ENCODE data around the gene IDH3B. TPM values are rescaled to one million over a fixed set of nuclear protein-coding genes. Genes with fewer than 3 reads are reported as not detected.
A peak's percentile ranks its signal among the peaks of the same experiment; 100 is the strongest.

Gene IDH3B
- total RNA-seq, 2 donors from 2014 or later: 89.9 to 91.7 TPM

GRCh38 chr20:2658414-2659354 is 5.3 kb downstream of the IDH3B start:
- Mint-ChIP-seq H3K27me3 (ENCODE audit: insufficient read depth) (no peaks in the 10 kb centered on the region), H3K36me3 (ENCODE audit: low read depth) (peaks cover 83% of the 10 kb centered on the region), H3K27ac (no peak overlapping the region), H3K4me3 (no peak overlapping the region), H3K4me1 (peaks cover 14% of the 10 kb centered on the region), H3K9me3 (no peaks in the 10 kb centered on the region)
- Histone ChIP-seq H3K9me3 (ENCODE audit: control insufficient read depth, low read length) (no peaks in the 10 kb centered on the region), H3K4me1 (ENCODE audit: control insufficient read depth, insufficient read depth, low read length) (peaks cover 7% of the 10 kb centered on the region), H3K9ac (ENCODE audit: extremely low read depth, low read length, poor library complexity, severe bottlenecking) (no peak overlapping the region), H3K27ac (ENCODE audit: low read depth, low read length) (peak overlapping the region; percentile 10), H3K27me3 (ENCODE audit: control insufficient read depth, insufficient read depth, low read length, poor library complexity, severe bottlenecking) (no peaks in the 10 kb centered on the region), H3K4me3 (ENCODE audit: low read length) (no peak overlapping the region), H3K36me3 (ENCODE audit: control insufficient read depth, insufficient read depth, low read length) (peaks cover 82% of the 10 kb centered on the region)
- 89 to 94% methylated on average over 7 to 13 of the region's 13 CpGs for WGBS, 2 experiments (ENCODE audit: insufficient coverage in 1 of 2, insufficient read length in 1 of 2)
- peak; percentile 63 for DNase-seq
- TF ChIP-seq CTCF (conservative IDR thresholded peaks at IDR 0.05): no peak

GRCh38 chr20:2657674-2658073 is 6.3 kb downstream of the IDH3B start:
- Histone ChIP-seq H3K4me3 (ENCODE audit: low read length) (no peak overlapping the region), H3K9me3 (ENCODE audit: control insufficient read depth, low read length) (no peaks in the 10 kb centered on the region), H3K9ac (ENCODE audit: extremely low read depth, low read length, poor library complexity, severe bottlenecking) (no peak overlapping the region), H3K4me1 (ENCODE audit: control insufficient read depth, insufficient read depth, low read length) (peaks cover 7% of the 10 kb centered on the region), H3K36me3 (ENCODE audit: control insufficient read depth, insufficient read depth, low read length) (peaks cover 82% of the 10 kb centered on the region), H3K27ac (ENCODE audit: low read depth, low read length) (no peak overlapping the region), H3K27me3 (ENCODE audit: control insufficient read depth, insufficient read depth, low read length, poor library complexity, severe bottlenecking) (no peaks in the 10 kb centered on the region)
- Mint-ChIP-seq H3K4me1 (peaks cover 10% of the 10 kb centered on the region), H3K27me3 (ENCODE audit: insufficient read depth) (no peaks in the 10 kb centered on the region), H3K36me3 (ENCODE audit: low read depth) (peaks cover 90% of the 10 kb centered on the region), H3K4me3 (no peak overlapping the region), H3K27ac (no peak overlapping the region), H3K9me3 (no peaks in the 10 kb centered on the region)
- TF ChIP-seq CTCF (conservative IDR thresholded peaks at IDR 0.05): no peak
- WGBS, 2 experiments (ENCODE audit: insufficient coverage in 1 of 2, insufficient read length in 1 of 2): 98 to 100% methylated on average over 1 to 5 of the region's 5 CpGs
- DNase-seq: no peak

- H3K27ac Mint-ChIP-seq: no peak overlapping the region
Measured at GRCh38 chr20:2657241-2657640, 6.8 kb downstream of the IDH3B start.

More at GRCh38 chr20:2657241-2657640, 6.8 kb downstream of the IDH3B start:
- TF ChIP-seq CTCF (conservative IDR thresholded peaks at IDR 0.05): no peak
- Histone ChIP-seq H3K4me3 (ENCODE audit: low read length) (no peak overlapping the region), H3K9ac (ENCODE audit: extremely low read depth, low read length, poor library complexity, severe bottlenecking) (no peak overlapping the region), H3K36me3 (ENCODE audit: control insufficient read depth, insufficient read depth, low read length) (peaks cover 81% of the 10 kb centered on the region), H3K4me1 (ENCODE audit: control insufficient read depth, insufficient read depth, low read length) (peaks cover 7% of the 10 kb centered on the region), H3K27me3 (ENCODE audit: control insufficient read depth, insufficient read depth, low read length, poor library complexity, severe bottlenecking) (no peaks in the 10 kb centered on the region), H3K9me3 (ENCODE audit: control insufficient read depth, low read length) (no peaks in the 10 kb centered on the region), H3K27ac (ENCODE audit: low read depth, low read length) (no peak overlapping the region)
- H3K4me1 Mint-ChIP-seq: peaks cover 10% of the 10 kb centered on the region
- peaks cover 88% of the 10 kb centered on the region for H3K36me3 Mint-ChIP-seq (ENCODE audit: low read depth)
- no peak for DNase-seq
- 96 to 100% methylated on average over 4 to 5 of the region's 5 CpGs for WGBS, 2 experiments (ENCODE audit: insufficient coverage in 1 of 2, insufficient read length in 1 of 2)
- H3K27me3 Mint-ChIP-seq (ENCODE audit: insufficient read depth): no peaks in the 10 kb centered on the region
- H3K9me3 Mint-ChIP-seq: no peaks in the 10 kb centered on the region
- H3K4me3 Mint-ChIP-seq: no peak overlapping the region
